HuH-7 (cell line): Measurements from ENCODE around the gene ZNF202.
"Not testable (repeated sequence)": the region's sequence is repeated elsewhere in the genome, so short reads cannot be mapped to it uniquely, and the experiment has no call there.

Experiments used
- DNase-seq: peaks from one replicate; pipeline ENCODE4 v3.0.0; 2011; ENCODE audit warnings: low spot score

ZNF202 gene

DNA sequence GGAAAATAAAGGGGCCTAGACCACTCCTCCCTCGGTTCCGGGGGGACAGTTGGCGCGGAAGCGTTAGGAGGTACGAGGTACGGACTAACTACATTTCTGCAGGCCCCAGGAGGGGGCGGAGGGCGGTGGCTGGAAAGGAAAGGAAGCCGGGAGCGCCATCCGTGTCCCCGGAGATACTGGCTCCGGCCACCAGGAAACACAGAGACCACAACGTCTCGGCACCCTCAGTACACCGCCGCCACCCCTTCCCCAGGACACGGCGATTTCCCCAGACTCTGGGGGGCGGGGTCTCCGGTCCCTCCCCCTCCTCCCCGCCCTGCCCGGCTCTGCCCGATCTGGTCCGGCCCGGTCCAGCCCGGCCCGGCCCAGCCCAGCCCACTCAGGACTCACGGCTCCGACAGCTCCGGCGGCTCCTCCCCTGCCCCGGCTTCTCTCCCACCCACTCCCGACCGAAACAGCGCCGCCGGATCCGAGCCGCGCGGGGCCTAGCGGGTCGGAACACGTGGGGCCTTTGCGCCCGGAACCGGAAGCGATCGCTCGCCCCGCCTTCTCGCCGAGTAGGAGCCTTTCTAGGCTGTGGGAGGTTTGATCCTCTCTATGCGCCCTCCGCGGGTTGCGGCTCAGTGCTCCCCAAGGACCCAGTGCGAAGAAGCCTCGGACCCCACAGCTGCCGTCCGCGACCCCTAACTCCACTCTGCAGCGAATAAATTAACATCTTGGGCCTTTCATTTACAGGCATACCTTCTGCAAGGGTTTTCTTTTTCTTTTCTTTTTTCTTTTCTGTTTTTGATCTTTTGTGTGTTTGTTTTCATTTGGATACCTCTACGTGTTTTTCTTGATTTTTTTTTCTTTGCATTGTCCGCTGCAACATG, at the start of gene ZNF202:
Gene ZNF202 (minus strand): TSS at position 502 of the 872 bp plus-strand sequence. CDS start 10,772 bp downstream, outside the sequence.
- DNase-seq, result peak; percentile 79

DNA sequence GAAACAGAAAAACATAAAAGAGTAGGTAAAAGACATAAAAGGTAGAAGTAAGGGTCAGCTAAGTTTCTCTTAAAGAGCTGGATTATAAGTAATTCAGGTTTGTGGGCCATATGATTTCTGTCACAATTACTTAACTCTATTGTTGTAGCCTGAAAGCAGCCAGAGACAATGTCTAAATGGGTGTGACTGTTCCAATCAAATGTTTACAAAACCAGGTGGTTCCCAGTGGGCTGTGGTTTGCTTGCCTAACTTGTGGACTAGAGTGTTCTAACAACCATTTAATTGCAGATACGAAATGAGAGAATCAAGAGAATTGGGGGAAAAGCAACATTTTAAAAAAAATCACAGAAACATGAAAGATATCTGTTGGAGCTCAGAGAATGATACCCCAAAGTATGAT, 42.1 kb upstream of the ZNF202 start:
- no peak for DNase-seq

DNA sequence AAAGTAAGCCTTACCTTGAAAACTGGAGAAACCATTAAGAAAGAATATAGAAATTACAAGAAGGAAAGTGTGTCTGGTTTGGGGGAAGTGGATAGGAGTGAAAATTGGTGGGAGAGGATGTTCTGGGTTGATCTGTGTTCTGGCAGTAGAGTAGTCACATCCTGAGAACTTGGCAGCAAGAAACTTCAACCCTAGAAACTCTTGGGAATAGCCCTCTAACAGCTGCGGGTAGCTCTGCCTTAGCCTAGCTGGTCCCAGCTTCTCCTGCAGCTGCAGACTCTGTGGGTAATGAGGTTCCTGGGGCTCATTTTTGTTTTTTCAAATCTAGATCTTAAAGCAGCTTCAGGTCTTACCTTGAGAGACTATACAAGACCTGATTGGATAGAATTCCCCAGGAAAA, 37.1 kb upstream of the ZNF202 start:
- DNase-seq, result no peak

DNA sequence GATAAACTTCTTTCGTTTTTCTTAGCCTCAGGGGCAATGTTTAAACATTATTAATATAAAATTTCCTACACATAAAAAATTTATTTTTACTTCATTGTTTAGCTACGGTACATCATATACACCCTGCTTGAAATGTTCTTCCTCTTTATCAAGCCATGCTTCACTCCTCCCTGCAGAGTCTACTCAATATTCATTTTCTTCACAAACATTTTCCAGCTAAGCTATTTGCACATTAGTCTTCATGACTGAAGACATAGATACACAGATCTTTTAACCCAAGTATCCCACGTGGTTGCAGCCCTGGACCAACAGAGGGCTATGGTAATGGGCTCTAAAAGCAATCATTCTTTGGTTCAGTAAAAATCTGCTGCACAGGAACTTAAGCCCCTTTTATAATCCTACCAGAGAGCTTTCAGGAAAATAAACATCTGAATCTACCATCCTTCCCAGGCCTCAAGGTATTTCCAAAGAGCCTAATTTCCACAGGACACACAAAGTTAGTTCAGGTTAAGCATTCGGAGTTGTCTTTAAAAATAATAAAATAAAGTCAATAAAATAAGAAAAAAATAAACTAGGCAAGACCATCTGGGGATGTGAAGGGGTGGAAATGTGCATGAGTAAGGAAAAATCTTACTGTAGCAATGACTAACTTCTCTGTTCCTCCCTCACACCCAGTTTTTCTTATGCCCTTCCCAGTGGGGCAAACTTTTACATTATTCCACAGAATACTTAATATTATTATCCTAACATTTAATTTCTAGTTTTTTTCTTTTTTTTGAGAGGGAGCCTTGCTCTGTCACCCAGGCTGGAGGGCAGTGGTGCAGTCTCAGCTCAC, 34.5 kb upstream of the ZNF202 start:
- DNase-seq, result no peak

DNA sequence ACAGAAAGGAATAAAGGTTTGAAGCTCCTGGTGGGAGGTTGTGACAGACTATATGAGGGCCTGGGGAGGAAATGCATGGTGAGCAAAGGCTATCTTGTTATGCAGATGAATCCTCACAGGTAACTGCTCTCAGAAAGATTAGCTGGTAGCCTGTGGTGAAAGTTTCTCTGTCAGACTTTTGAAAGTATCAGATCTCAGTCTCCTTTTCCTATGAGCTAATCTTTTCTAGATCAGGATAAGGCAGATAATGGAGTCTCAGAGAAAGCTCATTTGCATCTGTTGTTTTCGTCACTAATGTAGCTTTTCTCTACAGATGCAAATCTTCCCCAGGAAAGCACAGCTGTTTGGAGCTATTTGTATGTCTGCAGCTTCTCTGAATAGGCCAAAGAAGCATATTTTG, 33.8 kb upstream of the ZNF202 start:
- DNase-seq, result no peak

DNA sequence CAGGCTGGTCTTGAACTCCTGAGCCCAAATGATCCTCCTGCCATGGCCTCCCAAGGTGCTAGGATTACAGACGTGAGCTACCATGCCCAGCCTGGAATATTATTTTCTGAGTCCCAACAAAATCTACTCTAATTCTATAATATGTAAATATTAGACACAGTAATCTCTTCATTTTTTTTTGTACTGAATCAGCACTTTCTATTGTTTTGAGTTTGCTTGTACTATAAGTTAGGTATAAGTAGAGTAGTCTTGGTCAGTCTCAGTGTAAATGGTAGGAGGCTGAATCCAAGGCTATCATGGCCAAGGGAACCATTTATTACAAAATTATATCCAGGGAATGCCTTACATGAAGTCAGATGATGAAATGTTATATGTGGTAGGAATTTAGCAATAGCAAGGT, 32.5 kb upstream of the ZNF202 start:
- no peak for DNase-seq

DNA sequence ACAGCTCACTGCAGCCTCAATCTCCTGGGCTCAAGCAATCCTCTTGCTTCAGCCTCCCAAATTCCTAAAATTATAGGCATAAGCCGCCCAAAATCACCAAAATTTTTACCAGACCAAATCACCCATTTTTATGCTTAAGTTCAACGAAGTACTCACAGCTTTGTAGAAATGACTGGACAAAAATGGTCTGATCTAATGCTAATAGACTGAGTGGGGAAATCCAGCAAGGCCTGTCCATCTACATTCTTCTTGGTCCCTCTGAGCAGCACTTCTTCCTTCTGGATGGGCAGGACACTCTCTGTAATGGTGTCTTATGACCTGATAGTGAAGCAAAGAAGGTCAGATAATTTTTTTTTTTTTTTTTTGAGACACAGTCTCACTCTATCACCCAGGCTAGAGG, 31.6 kb upstream of the ZNF202 start:
- DNase-seq, result no peak

DNA sequence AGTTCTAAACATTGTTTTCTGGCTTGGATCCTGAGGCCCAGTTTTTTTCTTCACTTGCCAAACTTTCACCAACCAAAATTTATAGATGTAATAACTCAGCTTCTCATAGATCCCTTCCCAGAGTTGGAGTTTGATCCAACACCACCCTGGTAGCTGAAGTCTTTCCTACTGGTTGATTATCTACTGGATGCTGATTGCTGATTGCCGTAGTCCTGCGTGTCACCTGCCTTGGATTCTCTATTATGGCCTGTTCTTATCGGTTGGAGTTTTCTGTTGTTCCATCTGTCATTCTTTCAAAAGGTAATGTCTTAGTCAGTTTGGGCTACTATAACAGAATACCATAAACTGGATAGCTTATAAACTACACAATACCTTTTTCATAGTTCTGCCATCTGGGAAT, 30.2 kb upstream of the ZNF202 start:
- DNase-seq, result no peak

DNA sequence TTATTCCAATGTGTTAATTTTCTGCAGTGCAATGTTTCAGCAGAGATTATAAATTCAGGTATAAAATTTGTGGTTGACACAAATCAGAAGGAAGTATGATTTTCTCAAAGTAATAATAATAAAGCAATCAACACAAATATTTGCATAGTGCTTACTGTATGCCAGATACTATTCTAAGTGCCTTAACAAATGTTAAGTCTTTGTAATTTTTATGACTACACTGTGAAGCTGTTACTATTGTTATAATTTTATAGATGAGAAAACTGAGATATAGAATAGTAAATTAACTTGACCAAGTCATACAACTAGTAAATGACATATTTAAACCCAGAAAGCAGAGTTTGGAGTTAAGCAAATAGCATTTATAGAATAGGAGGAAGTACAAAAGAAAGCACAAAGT, 29.3 kb upstream of the ZNF202 start:
- no peak for DNase-seq

DNA sequence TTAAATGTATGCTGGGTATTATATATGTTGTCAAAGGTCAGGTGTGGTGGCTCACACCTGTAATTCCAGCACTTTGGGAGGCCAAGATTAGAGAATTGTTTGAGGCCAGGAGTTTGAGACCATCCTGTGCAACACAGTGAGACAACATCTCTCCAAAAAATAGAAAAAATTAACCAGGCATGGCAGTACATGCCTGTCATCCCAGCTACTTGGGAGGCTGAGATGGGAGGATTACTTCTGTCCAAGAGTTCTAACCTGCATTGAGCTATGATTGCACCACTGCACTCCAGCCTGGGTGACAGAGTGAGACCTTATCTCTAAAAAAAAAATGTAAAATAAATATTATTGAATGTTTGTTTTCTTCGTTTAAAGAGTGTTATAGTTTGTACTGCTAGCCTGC, 24.1 kb upstream of the ZNF202 start:
- no peak for DNase-seq

DNA sequence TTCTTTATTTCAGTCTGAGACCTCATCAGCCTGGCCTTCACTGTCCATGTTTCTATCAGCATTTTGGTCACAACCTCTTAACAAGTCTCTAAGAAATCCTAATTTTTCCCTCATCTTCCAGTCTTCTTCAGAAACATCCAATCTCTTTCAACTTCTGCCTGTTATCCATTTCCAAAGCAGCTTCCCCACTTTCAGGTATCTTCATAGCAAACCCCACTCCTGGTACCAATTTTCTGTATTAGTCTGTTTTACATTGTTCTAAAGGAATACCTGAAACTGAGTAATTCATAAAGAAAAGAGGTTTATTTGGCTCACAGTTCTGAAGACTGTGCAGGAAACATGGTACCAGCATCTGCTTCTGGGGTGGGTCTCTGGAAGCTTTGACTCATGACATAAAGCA, 21.0 kb upstream of the ZNF202 start:
- no peak for DNase-seq

DNA sequence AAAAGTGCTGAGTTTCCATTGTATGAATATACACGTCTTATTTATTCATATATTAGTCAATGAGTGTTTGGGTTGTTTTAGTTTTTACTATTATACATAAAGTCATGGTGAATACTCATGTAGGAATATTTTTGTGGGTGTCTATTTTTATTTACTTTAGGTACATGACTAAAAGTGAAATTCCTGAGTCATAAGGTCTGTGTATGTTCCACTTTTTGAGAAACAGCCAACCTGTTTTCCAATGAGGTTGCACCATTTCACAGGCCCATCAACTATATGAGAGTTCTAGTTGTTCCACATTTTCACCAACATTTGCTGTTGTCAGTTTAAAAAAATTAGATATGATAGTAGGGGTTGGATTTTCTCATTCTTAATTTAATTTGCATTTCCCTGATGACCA, 19.4 kb upstream of the ZNF202 start:
- no peak for DNase-seq

DNA sequence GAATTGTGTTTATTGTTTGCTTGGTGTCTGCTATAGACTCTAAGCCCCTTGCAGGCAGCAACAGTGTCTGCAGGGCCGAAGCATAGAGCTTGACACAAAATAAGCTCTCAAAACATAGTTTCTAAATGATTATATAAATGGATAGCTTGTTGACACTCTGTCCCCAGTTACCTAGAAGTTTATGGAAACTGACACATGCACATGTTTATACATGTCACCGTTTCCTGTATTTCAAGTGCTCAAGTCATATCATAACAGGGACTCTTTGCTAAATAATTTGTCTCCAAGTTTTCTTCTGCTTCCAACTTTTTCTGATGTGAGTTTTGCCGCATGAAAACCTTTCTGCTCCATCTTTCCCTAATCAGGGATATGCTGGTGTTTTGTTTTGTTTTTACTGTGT, 16.5 kb upstream of the ZNF202 start:
- DNase-seq, result no peak

DNA sequence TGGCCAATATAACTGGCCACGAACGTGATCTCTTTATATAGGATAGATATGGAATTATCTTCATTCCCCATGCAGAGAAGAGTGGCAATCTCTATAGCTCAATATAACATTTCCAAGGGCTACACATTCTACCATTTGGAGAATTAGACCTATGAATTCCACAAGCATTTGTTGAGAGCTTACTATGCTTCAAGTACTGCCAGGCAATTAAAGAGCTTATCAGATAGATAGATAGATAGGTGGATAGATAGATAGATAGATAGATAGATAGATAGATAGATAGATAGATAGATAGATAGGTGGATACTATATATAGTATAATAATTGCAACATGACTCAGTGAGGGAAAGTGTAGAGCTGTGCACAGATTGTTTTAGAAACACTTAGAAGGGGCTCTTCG, 14.4 kb upstream of the ZNF202 start:
- no peak for DNase-seq

DNA sequence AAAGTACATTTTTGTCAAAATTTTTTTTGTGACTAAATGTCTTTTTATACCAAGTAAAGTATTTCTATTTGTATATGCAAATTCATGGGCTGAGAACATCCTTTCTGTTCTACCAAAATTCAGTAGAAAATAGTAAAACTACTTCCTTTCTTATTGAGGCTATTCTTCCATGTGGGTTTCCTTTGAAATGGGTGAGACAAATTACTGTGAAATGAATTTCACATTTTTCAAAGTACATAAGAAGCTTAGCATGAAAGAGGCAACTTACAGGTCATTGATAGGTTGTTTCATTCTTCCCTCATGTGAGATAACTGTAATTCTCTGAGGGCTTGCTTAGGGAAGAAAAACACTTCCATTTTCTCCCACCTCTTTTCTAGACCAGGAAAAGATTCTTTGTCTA, 13.9 kb upstream of the ZNF202 start:
- no peak for DNase-seq

DNA sequence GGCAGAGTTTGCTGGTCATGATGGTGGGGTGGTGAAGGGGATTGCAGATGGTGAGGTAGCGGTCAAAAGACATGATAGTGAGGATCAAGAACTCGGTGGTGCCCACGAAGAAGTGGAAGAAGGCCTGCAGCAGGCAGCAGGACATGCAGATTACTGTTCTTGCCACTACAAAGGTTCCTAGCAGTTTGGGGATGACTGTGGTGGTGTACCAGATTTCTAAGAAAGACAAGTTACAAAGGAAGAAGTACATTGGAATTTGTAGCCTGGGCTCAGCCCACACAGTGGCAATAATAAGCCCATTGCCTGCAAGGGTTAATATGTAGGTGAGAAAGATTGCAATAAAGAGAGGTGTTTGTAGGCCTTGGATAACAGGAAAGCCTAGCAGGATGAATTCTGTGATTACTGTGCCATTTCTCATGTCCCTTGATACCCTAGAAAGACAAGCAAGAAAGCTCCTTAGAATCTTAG, 12.7 kb upstream of the ZNF202 start, which contains the start of gene OR6X1:
Gene OR6X1 (minus strand): TSS at position 418 of the 468 bp plus-strand sequence. CDS start 0 bp downstream, at position 418.
- DNase-seq, result no peak

DNA sequence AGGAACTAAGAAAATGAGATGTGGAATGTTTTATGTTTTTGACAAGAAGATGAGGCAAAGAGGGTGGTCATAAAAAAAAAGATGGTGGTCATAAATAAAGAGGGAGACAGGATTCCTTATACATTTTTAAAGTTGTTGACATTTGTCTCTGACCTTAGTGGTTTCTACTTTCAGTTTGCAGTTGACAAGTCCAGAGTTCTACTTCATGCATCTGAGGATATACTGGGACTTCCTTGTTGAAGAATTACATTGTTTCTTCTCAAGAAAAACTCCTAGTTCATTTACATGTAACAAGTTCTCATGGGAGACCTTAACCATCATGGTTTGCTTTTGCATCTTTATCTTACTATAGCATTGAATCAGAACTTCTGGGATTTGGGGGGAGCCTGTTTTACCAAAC, 11.7 kb upstream of the ZNF202 start:
- DNase-seq, result no peak

DNA sequence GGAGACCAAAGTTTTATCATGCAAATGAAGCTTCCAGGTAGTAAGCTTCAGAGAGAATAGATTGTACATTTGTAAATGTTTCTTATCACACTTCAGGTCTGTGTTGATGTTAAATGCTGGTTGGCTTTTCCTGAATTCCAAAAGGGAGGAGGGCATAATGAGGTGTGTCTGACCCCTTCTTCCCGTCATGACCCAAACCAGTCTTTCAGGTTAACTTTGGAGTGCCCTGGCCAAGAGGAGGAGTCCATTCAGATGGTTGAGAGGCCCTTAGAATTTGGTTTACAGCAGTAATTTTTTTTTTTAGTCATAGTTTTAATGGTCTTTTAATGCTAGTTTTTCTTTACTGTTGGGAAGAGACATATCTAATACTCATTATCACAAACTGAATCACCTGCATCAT, 10.3 kb upstream of the ZNF202 start:
- no peak for DNase-seq

DNA sequence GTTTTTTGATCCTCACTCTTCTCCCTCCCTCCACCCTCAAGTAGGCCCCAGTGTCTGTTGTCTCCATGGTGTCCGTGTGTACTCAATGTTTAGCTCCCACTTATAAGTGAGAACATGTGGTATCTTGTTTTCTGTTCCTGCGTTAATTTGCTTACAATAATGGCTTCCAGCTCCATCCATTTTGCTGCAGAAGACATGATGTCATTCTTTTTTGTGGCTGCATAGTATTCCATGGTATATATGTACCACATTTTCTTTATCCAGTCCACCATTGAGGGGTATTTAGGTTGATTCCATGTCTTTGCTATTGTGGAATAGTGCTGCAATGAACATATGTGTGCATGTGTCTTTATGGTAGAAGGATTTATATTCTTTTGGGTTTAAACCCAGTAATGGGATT, 6.9 kb upstream of the ZNF202 start:
- DNase-seq, result not testable (repeated sequence)

DNA sequence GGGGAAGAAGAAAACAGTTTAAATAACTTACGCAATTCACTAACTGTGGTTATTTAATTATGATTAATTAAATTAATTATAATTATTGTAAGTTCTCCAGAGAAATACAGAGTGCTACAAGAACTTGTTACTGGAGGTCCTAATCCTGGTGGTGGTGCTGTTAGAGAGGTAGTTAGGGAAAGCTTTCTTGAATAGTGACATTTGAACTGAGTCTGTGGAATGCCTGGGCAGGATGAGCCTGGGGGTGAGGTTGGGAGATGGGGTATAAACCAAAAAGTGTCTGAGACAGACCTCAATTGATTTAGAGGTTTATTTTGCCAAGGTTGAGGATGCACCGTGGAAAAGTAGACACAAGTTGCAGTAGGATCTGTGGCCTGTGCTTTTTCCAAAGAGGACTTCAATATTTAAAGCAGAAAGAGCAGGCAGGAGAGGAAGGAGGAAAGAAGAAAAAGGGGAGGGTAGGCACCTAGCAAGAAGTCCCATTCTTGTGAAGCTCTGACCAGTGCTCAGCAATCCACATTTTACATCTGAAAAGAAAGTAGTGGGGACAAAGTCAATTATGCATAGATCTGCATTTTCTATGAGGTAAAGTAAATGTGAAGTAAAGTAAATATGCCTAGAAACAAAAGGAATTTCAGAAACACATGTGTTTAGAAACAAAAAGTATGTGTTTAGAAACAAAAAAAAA, 4.4 kb upstream of the ZNF202 start:
- DNase-seq, result no peak

DNA sequence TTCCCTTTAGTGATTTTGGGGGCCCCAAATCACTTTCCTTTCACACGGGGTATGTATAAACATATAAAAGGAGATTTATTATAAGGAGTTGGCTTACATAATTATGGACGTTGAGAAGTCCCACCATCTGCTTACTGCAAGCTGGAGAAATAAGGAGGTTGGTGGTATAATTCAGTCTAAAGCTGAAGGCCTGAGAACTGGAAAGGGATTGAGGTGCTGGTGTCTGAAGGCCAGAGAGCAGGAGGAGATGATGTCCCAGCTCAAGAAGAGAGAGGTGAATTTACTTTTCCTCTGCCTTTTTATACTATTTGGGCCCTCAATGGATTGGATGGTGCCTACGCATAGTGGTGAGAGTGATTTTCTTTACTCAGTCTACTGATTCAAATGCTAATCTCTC, 1.3 kb upstream of the ZNF202 start:
- no peak for DNase-seq

DNA sequence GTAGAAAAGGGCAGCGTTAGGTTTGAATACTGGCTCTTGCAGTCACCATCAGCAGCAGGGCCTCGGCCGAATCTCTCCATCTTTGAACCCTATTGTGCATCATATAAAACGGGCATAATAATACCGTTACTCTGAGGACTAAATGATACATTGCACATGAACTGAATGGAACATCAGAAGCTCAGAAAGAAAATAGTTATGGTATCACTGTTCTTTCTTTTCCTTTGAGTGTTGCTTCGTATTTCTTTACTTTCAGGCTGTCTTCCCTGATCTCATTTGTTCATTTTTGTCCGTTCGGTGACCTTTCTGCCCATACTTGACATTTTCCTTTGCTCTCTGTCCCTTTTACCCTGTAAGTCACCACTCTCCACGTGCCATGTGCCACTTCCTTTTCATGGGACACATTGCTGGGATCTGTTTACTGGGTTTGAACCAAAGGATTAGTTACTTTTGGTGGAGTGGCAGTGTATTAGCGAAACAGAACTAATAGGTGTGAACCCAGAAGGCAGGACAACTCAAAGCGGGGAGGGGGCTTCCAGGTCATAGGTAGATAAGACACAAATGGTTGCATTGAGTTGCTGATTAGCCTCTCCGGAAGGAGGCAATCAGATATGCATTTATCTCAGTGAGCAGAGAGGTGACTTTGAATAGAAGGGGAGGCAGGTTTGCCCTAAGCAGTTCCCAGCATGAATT, 717 bp upstream of the ZNF202 start:
- peak; percentile 6 for DNase-seq
